Ovary (tissue), 3 donors: ENCODE measurements around the gene DAPP1.

Source experiments
- EP300 ChIP-seq: sonication (generic); formaldehyde crosslinking; IDR thresholded peaks from one replicate; pipeline ENCODE4 v1.6.1; 2017; ENCODE audit warnings: antibody characterized with exemption
- TF ChIP-seq, protein P1 (sequence below), 3 donors: fragments of 450-650 bp in 2 of 3; fragments of 200-600 bp in 1 of 3; IDR thresholded peaks; one replicate each; pipeline versions ENCODE4 v1.5.1 to v1.8.0; 2016 to 2022; ENCODE audit warnings: antibody characterized with exemption in 3 of 3, mild to moderate bottlenecking in 1 of 3
- donor health status: DM: no; HTN: no; CAD: no.

DNA sequence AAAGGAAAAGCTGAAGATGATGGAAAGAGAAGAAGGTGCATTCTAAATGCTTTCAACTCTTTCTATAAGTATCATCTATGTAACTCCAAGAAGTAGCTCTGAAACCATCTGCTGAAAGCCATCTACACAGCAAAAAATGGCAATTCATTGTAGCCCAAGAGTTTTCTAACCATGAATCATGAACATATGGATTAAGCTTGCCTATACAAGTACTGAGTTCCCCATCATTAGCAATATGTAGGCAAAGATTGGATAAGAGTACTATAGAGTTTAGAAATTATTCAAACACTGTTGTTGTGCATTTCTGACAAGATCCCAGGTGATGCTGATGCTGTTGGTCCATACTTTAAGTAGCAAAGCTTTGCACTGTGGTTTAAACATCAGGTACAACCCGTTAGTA is 11.2 kb downstream of the DAPP1 start:
- TF ChIP-seq, protein P1, sequence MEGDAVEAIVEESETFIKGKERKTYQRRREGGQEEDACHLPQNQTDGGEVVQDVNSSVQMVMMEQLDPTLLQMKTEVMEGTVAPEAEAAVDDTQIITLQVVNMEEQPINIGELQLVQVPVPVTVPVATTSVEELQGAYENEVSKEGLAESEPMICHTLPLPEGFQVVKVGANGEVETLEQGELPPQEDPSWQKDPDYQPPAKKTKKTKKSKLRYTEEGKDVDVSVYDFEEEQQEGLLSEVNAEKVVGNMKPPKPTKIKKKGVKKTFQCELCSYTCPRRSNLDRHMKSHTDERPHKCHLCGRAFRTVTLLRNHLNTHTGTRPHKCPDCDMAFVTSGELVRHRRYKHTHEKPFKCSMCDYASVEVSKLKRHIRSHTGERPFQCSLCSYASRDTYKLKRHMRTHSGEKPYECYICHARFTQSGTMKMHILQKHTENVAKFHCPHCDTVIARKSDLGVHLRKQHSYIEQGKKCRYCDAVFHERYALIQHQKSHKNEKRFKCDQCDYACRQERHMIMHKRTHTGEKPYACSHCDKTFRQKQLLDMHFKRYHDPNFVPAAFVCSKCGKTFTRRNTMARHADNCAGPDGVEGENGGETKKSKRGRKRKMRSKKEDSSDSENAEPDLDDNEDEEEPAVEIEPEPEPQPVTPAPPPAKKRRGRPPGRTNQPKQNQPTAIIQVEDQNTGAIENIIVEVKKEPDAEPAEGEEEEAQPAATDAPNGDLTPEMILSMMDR (IDR thresholded peaks at IDR 0.05): no peak
- TF ChIP-seq EP300: no peak
